ENCODE results near the gene SH2D3A. TPM values are rescaled to one million over a fixed set of nuclear protein-coding genes. Genes with fewer than 3 reads are reported as not detected.
"Not testable (repeated sequence)": the region's sequence is repeated elsewhere in the genome, so short reads cannot be mapped to it uniquely, and the experiment has no call there.

SH2D3A gene
- 12.2 and 16.1 TPM in 2 replicates for total RNA-seq (2014; rRNA removed; shearing (Covaris generic))

DNA sequence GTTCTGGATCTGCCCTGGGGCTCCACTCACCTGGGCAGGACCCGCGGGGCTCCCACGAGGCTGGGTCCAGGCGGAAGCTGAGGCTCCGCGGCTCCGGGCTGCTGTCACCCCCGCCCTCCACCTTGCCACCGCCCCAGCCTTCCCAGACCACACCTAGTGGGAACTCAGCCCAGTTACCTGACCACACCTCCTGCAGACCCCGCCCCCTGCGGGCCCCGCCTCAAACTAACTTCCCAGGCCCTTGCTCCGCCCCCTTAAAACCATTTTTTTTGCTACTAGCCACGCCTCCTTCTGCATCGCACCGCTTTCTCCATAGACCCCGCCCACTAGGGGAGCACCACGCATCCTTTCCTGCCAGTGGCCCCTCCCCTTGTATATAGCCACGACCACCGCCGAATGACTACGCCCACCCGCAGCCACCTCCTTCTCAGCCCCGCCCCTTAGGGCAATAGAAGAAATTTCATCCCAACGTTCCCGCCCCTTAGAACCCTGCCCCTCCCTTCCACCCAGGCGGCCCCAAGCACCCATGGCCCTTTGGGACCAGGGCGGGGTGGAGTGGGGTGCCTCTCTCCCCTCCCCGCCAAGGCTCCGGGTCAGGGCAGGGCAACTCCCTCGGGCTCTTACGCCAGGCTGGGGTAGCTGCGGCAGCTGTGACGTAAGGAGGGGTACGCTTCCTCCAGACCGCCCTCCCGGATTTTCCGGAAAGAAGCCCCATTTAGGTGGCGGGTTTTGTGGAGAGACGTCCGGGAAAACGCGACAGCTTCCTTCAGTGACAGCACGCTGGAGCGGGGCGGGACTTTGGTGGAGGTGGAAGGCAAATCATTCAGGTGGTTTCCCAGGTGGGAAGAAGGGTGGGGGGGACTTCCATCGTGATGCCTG, at the start of gene SH2D3A:
SH2D3A (minus strand) TSS at position 79 of the 879 bp plus-strand sequence. CDS start 3,687 bp downstream, outside the sequence.
- DNase-seq (ENCODE audit: low spot score): peak; percentile 23
- in situ Hi-C loops (cut with HindIII; ENCODE audit: low sequenced_read_pairs): no loop called here

DNA sequence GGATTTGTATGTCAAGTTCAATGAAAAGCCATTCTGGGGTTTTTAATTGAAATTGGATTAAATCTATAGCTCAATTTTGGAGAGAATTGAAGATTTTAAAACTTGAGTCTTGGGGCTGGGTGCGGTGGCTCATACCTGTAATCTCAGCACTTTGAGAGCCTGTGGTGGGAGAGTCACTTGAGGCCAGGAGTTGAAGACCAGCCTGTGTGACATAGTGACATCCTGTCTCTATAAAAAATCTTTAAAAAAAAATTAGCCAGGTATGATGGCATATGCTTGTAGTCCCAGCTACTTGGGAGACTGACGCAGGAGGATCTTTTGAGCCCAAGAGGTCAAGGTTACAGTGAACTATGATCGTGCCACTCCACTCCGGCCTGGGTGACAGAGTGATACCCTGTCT, 46.4 kb upstream of the SH2D3A start:
- DNase-seq (ENCODE audit: low spot score): no peak
- in situ Hi-C loops (cut with HindIII; ENCODE audit: low sequenced_read_pairs): no loop called here

DNA sequence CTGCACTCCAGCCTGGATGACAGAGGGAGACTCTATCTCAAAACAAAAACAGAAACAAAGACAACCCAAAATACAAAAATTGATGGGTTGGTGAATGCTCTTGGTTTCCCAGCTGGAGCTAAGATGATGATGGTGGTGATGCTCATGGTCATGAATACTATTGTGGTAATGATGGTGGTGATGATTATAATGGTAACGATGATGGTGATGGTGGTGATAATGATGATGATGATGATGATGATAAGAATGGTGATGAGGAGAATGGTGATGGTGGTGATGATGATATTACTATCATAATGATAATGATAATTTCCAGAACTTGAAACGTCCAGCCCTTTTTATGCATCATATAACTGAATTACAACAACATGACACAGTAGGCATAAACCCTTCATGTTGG, 45.4 kb upstream of the SH2D3A start:
- in situ Hi-C loops (cut with HindIII; ENCODE audit: low sequenced_read_pairs): no loop called here
- no peak for DNase-seq (ENCODE audit: low spot score)

DNA sequence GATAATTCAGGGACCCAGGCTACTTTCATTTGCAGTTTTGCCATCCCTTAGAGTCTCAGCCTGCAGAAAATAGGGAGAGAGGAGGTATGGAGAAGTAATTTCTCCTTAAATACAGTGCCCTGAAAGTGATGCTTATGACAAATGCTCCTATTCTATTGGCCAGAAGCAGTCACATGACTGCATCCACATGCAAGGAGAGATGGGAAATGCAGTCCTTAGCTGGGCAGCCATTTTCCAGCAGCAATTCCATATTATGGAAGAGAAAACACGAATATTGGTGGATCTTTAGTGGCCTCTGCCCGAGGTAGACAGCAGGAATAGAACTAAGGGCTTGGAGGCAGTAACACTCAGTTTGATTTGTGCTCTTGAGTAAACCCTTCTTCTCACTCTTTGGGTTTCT, 44.7 kb upstream of the SH2D3A start:
- peak; percentile 14 for DNase-seq (ENCODE audit: low spot score)
- in situ Hi-C loops (cut with HindIII; ENCODE audit: low sequenced_read_pairs): no loop called here

DNA sequence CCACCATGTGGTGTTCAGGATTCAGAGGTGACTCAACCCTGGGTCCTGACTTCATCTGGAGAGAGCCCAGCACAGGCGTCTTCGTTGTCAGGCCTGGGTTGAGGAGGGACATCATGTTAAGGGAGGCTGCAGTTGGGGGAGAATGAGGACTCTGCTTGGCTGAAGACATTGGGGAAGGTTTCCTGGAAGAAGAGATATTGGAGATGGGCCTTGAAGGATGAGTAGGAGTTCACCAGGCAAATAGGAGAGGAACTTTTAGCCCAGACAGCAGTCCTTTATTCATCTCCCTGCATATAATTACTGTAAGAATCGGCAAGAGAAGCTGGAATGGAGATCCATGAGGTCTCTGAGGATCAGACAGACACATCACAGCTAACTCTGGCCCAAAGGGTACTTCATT, 44.1 kb upstream of the SH2D3A start:
- in situ Hi-C loops (cut with HindIII; ENCODE audit: low sequenced_read_pairs): no loop called here
- DNase-seq (ENCODE audit: low spot score): no peak

DNA sequence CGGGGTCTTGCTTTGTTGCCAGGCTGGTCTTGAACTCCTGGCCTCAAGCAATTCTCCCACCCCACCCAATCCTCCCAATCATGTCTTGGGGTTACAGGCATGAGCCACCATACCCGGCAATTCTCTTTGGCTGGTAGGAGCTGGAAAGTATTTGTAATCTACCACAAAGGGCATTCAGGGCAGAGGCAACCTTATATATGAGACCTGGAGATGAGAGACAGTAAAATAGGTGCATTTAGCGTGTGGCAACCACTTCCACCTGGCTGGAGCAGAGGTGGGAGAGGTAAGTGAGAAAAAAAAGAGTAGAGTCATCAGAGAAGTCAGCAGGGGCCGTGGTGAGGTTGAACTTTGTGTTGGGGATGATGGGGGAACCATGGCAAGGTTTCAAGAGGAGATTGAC, 42.0 kb upstream of the SH2D3A start:
- DNase-seq (ENCODE audit: low spot score): no peak
- in situ Hi-C loops (cut with HindIII; ENCODE audit: low sequenced_read_pairs): no loop called here

DNA sequence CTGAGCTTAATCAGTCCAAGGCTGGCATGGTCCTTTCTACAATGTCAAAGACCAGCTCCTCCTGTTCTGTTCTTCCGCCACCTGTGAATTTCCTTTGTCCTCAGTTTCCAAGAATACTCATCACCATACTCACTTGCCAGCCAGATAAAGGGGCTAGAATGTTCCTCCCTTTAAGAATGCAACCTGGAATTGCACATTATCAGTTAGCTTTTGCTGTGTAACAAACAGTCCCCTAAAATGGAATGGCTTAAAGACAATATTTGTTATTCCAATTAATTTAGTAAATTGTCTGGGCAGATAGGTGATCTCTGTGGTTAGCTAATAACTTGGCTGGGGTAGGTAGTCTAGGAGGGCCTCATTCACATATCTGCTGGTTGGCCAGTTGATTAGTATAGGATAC, 41.3 kb upstream of the SH2D3A start:
- DNase-seq (ENCODE audit: low spot score): no peak
- in situ Hi-C loops (cut with HindIII; ENCODE audit: low sequenced_read_pairs): no loop called here

DNA sequence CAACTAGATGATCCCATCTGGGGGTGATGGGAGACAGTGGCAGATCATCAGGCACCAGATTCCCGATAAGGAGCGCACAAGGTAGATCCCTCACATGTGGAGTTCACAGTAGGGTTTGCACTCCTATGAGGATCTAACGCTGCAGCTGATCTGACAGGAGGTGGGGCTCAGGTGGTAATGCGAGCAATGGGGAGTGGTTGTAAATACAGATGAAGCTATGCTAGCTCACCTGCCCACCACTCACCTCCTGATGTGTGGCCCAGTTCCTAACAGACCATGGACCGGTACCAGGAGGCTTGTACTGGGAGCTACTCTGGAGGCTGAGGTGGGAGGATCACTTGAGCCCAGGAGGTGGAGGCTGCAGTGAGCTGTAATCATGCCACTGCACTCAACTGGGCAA, 40.1 kb upstream of the SH2D3A start:
- in situ Hi-C loops (cut with HindIII; ENCODE audit: low sequenced_read_pairs): no loop called here

DNA sequence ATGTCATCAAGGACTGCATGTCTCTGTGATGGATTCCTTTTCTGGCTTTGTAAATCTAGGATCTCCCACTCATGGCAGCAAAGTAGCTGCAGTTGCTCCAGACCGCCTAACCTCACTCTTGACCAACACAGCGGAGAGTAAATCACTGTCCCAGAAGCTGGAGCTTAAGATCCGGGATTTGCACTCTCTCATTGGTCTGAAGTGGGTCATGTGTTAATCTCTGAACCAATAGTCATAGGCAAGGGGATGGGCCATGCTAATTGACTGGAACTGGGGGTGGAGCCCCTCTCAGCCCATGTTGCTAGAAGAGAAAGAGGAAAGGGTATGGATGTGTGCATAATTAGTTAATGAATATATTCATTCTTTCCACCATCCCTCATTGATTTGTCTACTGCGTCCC, 39.3 kb upstream of the SH2D3A start:
- in situ Hi-C loops (cut with HindIII; ENCODE audit: low sequenced_read_pairs): no loop called here
- DNase-seq (ENCODE audit: low spot score): no peak

More for the DNA sequence above, 40.1 kb upstream of the SH2D3A start:
- DNase-seq (ENCODE audit: low spot score): no peak

DNA sequence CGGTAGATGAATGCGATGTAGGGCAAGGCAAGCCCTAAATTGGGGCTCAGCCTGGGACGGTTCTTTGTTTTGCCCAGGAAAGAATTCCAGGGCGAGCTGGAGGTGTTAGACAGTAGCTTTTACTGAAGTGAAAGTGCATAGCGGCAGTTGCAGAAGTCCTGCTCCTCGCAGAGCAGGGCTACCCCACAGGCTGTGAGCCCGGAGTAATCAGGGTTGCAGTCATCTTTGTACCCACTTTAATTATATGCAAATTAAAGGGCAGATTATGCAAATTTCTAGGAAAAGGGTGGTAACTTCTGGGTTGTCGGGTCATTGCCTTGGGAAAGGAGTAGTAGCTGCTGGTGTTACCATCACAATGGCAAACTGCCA, 35.8 kb upstream of the SH2D3A start:
- in situ Hi-C loops (cut with HindIII; ENCODE audit: low sequenced_read_pairs): no loop called here

DNA sequence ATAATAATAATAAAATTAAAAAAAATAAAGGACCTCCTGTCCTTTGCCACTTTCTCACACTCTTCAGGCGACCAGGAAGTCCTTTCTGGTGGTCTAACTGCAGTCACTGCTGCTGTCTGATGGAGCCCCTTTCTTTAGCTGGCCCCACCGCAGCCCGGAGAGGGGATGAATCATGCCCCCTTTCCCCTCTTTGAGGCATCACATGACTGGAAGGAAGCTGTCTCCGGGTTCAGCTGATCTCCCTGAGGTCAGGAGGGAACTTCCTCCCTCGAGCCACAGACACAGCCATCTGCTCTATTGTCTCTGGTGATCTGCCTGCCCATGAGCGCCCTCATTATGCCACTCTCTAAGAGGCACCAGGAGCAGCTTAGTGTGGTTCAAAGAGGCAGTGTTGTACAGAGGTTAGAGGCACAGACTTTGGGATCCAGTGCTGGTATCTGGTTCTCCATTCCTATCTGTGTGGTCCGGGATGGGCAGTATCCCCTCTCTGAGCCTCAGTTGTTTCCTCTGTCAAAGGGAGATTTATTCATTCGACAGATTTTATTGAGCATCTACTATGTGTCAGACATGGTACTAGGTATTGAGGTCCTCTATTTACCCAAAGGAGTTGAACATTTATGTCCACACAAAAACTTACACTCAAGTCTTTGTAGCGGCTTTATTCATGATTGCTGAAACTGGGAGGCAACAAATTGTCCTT, 35.3 kb upstream of the SH2D3A start:
- in situ Hi-C loops (cut with HindIII; ENCODE audit: low sequenced_read_pairs): no loop called here
- DNase-seq (ENCODE audit: low spot score): no peak

More for the DNA sequence above, 35.8 kb upstream of the SH2D3A start:
- no peak for DNase-seq (ENCODE audit: low spot score)

DNA sequence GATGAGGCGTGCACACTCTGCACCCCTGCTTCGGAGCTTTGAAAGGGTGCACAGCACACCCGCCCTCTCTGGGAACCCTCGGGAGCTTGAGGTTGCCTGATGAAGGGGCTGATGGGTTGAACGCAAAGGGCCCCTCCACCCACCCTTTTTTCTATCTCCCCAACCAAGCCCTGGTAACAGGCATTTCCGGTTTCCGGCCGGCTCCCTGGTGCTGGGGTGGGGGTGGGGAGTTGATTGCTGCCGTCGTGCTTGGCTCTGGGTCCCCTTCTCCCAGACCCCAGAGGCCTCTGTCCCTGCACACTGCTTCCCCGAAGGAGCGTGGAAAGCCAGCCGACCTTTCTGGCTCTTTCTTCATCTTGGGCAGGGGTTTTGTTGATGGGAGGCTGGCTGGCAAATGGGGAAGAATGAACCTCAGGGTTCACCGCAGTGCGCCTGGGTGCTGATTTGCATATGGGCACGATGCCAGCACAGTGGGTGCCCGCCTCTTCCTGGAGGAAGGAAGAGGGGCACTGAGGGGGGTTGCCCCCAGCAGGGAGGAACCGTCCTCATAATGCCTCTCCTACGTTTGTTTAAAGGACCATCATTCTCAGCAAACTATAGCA, 34.4 kb upstream of the SH2D3A start:
- in situ Hi-C loops (cut with HindIII; ENCODE audit: low sequenced_read_pairs): no loop called here
- no peak for DNase-seq (ENCODE audit: low spot score)

DNA sequence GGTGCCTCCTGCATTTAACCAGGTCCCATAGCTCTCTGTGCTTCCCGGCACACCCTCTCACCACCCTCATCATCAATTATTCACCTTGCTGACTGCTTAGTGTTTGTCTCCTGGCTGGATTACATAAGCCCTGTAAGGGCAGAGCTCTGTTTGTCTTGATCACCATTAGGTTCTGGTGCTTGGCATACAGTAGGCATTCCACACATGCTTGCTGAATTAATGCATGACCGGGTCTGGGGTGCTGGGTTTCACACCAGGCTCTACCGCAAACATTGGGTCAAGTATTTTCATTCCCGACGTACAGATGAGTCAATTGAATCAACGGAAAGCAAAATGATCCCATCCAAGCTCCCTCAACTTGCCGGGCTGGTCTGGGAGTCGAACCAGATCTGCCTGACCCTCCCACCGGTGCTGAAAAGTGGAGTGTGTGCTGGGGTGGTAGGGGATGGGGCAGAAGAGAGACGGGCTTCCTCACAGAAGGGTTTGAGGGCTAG, 33.8 kb upstream of the SH2D3A start:
- DNase-seq (ENCODE audit: low spot score): no peak
- in situ Hi-C loops (cut with HindIII; ENCODE audit: low sequenced_read_pairs): no loop called here

DNA sequence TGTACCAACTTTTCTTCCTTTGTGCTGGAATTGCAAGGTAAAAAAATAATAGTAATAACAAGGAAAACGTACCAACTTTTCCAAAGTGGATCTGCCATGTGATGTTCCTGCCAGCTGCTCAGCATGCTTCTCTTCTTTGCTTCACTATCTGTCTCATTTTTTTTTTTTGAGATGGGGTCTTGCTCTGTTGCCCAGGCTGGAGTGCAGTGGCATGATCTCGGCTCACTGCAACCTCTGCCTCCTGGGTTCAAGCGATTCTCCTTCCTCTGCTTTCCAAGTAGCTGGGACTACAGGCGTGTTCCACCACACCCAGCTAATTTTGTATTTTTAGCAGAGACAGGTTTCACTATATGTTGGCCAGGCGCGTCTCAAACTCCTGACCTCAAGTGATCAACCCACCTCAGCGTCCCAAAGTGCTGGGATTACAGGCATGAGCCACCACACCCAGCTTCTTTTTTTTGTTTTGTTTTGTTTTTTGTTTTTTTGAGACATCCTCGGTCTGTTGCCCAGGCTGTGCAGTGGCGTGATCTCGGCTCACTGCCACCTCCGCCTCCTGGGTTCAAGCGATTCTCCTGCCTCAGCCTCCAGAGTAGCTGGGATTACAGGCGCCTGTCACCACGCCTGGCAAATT, 33.0 kb upstream of the SH2D3A start:
- in situ Hi-C loops (cut with HindIII; ENCODE audit: low sequenced_read_pairs): not testable (repeated sequence)

DNA sequence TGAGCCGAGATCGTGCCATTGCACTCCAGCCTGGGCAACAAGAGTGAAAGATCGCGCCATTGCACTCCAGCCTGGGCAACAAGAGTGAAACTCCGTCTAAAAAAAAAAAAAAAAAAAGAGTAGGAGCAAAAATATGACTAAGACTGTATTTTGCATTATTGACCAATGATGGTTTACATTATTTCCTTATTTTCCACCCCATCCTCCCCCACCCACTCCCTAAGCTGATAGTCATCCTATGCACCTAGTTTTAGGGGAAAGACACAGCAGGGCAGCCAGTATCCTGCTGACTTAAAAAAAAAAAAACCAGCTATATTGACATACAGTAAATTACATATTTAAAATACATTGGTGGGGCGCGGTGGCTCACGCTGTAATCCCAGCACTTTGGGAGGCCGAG, 30.4 kb upstream of the SH2D3A start:
- in situ Hi-C loops (cut with HindIII; ENCODE audit: low sequenced_read_pairs): no loop called here
- DNase-seq (ENCODE audit: low spot score): no peak

More for the DNA sequence above, 33.0 kb upstream of the SH2D3A start:
- not testable (repeated sequence) for DNase-seq (ENCODE audit: low spot score)

DNA sequence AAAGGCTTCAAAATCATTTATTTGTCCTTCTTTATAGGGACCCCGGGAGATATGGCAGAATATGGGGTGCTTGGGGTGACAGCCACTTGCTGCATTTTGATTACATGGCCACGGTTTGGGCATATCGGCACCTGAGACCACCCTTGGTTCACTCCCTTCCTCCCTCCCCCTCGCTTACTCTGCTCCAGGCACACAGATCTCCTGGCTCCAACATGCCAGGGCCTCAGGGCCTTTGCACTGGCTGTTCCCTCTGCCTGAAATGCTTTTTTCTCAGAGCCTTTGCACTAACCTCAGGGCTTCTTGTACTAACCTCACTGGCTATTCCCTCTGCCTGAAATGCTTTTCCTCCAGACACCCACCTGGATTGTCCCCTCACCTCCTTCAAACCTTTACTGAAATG, 29.0 kb upstream of the SH2D3A start:
- DNase-seq (ENCODE audit: low spot score): no peak
- in situ Hi-C loops (cut with HindIII; ENCODE audit: low sequenced_read_pairs): no loop called here

DNA sequence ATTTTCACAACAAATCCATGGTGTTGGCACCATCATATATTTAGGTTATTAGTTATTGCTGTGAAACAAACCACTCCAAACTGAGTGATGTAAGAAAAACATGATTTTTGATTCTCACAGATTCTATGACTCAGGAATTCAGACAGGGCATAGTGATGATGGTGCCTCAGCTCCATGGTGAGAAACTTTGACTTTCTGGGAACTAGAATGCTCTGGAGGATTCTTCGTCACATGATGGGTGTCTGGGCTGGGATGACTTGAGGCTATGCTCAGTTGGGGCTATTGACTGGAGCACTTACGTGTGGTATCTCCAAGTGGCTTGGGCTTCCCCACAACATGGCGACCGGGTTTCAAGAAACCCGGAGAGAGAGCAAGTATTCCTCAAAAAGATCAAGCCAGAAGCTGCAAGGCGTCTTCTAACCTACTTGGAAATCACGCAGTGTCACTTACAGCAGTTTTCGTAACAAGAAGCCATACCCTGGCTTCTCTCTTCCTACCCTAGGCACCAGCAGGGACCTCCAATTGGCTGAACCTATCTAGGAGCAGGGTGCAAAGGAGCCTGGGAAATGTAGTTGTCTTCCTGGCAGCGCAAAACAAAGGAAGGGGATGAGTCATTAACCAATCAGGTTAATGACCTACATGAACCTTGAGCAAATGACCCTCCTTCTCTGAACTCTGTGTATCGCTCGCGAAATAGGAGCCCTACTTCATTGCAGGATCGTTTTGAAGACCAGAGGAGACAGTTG, 27.6 kb upstream of the SH2D3A start:
- in situ Hi-C loops (cut with HindIII; ENCODE audit: low sequenced_read_pairs): no loop called here
- no peak for DNase-seq (ENCODE audit: low spot score)

DNA sequence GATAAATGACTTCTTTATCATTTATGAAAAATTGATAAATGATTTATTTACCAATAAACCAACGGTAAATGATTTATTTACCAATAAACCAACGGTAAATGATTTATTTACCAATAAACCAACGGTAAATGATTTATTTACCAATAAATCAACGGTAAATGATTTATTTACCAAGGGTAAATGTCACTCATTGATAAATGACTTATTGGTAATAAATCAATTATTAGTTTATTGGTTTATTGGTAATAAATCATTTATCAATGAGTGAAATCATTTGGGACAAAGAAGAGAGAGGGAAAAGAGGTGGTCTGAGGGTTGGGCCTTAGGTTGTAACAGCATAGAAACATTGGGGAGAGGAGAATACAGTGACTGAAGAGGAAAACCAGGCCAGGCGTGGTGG, 26.7 kb upstream of the SH2D3A start:
- in situ Hi-C loops (cut with HindIII; ENCODE audit: low sequenced_read_pairs): no loop called here
- no peak for DNase-seq (ENCODE audit: low spot score)

DNA sequence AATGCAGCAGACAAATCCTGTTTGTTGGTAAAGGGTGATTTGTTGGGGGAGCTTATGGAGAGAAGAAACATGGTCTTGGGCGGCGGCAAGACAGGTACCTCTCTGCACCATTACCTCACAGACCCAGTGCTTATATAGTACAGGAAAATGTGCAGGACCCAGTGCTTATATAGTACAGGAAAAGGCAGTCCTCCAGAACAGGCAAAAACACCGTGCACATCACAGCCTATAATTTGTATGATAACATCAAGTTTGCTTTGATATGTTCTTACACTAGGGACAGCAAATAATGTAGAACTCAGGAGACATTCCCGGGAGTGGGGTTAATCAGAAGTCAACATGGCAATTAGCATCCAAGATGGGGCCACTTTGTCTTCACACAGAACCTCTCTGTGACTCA, 26.2 kb upstream of the SH2D3A start:
- in situ Hi-C loops (cut with HindIII; ENCODE audit: low sequenced_read_pairs): no loop called here
- no peak for DNase-seq (ENCODE audit: low spot score)

All from G401 (cell line).